Astrocyte (in vitro differentiated cells and primary cell): ENCODE results near the gene CTSK.

Experiments used
- CTCF ChIP-seq: IDR thresholded peaks from 2 replicates; pipeline ENCODE4 v1.5.1; 2011; ENCODE audit warnings: low read depth, mild to moderate bottlenecking, inconsistent platforms, low read length, moderate library complexity; ENCODE audit not compliant: insufficient read depth
- EZH2 ChIP-seq: IDR thresholded peaks from 2 replicates; pipeline ENCODE4 v1.6.1; 2012; ENCODE audit warnings: mild to moderate bottlenecking, low read length, inconsistent platforms; ENCODE audit not compliant: insufficient read depth

- TF ChIP-seq CTCF (no peak), EZH2 (no peak)
These were observed 9.5 kb downstream of the CTSK start for GRCh38 chr1:150798525-150798924.
